Kidney capillary endothelial cell (primary cell): Measurements from ENCODE around the gene RIPK3.

Experiments
- DNase-seq: peaks from one replicate; pipeline ENCODE4 v3.0.0-alpha.2; 2018; ENCODE audit warnings: low spot score

RIPK3 gene

DNA sequence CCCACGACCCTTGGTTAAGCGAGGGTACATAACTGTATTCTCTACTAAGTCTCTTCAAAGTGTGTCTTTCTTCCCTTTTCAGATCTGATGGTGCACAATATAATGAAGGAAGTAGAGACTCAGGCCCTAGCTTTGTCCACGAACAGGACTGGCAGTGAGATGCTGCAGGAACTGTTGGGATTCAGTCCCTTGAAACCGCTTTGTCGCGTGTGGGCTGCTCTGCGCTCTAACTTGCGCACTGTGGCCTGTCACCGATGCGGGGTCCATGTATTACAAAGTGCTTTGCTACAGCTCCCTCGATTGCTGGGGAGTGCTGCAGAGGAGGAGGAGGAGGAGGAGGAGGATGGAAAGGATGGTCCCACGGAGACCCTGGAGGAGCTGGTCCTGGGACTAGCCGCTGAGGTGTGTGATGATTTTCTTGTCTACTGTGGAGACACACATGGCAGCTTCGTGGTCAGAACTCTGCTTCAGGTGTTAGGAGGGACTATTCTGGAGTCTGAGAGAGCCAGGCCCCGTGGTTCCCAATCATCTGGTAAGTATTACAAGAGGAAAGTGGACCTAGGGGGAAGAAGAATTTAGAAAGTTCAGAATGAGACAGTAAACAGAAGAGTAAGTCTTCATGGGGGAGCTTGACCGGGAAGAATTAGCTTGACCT, 39.3 kb downstream of the RIPK3 start:
- no peak for DNase-seq

- DNase-seq = peak; percentile 86
Observed at GRCh38 chr14:24299255-24300191, 40.3 kb downstream of the RIPK3 start, which contains the start of the genes DHRS1 and NOP9. Gene DHRS1 (minus strand): TSS chr14:24299780. CDS start chr14:24299106, 674 bp downstream. Gene NOP9 (plus strand): TSS chr14:24299850. CDS start chr14:24299955, 105 bp downstream.

- DNase-seq = peak; percentile 62
Observed at GRCh38 chr14:24298892-24299254, 40.9 kb downstream of the RIPK3 start.

- DNase-seq = no peak
Observed at GRCh38 chr14:24297190-24297964, 42.4 kb downstream of the RIPK3 start.

DNA sequence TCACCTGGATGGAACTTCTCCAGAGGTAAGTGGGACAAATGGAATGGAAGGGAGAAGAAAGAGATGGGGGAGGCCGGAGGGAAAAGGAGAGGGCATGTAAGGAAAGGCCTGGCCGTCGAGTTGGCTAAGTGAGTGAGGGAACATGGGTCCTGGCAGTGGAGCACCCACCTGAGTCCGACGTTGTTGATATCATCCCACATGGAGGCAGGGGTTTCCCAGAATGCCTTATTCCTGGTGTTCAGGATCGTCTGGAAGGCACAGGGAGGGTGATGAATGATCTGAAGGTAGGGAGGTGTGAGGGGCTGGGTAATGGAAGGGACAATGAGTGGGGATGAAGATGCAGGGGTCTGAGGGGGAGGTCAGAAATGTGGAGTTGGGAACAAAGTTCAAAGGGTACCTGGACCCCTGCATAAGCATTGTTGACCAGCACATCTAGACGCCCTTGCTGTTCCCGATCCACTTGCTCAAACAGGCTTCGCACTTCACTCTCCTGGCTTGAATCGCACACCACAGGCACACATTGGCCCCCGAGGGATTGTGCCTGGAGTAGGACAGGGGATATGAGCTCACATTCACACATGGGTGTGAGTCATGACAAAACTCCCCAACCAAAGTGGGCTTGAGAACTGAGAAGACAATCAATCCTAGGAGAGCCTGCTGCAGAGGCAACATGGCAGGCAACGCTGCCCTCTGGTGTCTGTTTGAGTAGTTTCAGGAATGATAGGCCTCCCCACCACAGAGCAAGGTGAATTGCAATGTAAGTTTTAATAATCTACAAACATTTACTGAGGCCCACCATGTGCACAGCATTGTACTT, 43.2 kb downstream of the RIPK3 start:
- DNase-seq = peak; percentile 94

DNA sequence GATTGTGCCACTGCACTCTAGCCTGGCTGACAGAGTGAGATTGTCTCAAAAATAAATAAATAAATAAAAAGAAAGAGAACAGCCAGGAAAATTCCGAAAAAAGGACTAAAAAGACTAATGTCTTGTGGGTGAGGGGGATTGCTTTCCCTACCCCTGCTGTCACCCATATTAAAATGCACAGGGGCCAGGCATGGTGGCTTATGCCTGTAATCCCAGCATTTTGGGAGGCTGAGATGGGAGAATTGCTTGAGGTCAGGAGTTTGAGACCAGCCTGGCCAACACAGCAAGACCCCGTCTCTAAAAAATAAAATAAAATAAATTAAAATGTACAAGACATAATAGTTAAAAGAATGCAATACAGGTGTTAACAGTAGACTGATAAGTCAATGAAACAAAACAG, 46.3 kb downstream of the RIPK3 start:
- no peak for DNase-seq

DNA sequence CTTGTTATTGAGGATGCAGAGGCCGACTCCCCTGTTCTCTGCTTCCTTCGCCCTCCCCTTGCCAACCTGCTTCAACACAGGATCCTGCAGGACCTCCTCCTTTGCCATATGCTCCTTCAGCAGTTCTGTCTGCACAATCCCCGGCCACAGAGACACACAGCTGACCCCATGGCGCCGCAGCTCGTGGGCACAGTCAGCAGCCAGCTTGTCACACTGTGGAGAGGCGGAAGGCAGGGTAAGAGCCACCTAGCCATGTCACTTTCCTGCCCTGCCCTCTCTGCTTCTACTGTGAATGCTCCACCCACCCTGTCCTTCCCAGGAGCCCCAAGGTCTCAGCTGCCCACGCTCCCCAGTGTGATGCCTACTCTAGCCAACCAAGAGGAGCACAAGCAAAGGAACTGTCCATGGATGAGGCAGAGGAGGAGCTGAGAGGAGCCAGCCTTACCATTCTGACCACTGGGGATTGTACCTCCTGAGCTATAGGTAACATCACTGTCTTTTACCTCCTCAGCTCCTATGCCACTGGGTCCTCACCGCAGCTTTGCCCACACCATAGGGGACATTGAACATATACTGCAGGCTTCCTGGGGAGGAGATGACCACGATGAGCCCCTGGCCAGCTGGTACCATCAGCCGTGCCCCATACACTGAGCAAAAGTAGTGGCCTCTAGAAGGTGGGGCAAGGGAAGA, 47.5 kb downstream of the RIPK3 start:
- no peak for DNase-seq

GRCh38 chr14:24291446-24292117, 48.2 kb downstream of the RIPK3 start:
- no peak for DNase-seq

- DNase-seq = no peak
Observed at GRCh38 chr14:24290746-24291145, 49.0 kb downstream of the RIPK3 start.

- no peak for DNase-seq
Observed at GRCh38 chr14:24289649-24290280, 50.0 kb downstream of the RIPK3 start.

- DNase-seq = no peak
Observed at GRCh38 chr14:24286996-24287395, 52.8 kb downstream of the RIPK3 start.
